IMR-90 (cell line): ENCODE data around the gene EIF1B. TPM values are rescaled to one million over a fixed set of nuclear protein-coding genes. Genes with fewer than 3 reads are reported as not detected.

Experiments used
- ATAC-seq: fragments of 200-7000 bp; cut with Tn5 transposase; 2 replicates; pipeline ENCODE4 v1.9.1; 2020; ENCODE audit warnings: low read depth, mild to moderate bottlenecking, moderate library complexity
- BruUV-seq: library from RNA; stranded (reverse); fragments of 400-500 nt; replicated peaks from 2 replicates; lab custom pipeline; 2021; lab: Mats Ljungman, UMichigan
- CTCF ChIA-PET: fragments of 300-600 bp; formaldehyde crosslinking; extraction: SDS; loops from one replicate; lab custom pipeline; 2021; ENCODE audit warnings: antibody characterized with exemption; lab: Yijun Ruan, JAX
- POLR2A ChIA-PET: fragments of 300-600 bp; sonication (Branson Sonifier 250); formaldehyde crosslinking; loops from one replicate; lab custom pipeline; 2022; ENCODE audit warnings: antibody characterized with exemption; ENCODE audit not compliant: unreplicated experiment; lab: Charles Lee
- DNase-seq: peaks from one replicate; pipeline ENCODE4 v3.0.0; 2013
- H2AFZ ChIP-seq: replicated peaks from 2 replicates; pipeline ENCODE3; 2013; ENCODE audit warnings: low read length, mild to moderate bottlenecking; ENCODE audit not compliant: poor library complexity
- H2AK5ac ChIP-seq: 2 replicates; pipeline ENCODE4 v1.6.1; 2013; ENCODE audit warnings: low read depth, low read length, inconsistent platforms
- H2AK9ac ChIP-seq: replicated peaks from 2 replicates; pipeline ENCODE3; 2013; ENCODE audit warnings: mild to moderate bottlenecking, low read depth, low read length, moderate library complexity; ENCODE audit not compliant: poor library complexity
- H2BK120ac ChIP-seq: 2 replicates; pipeline ENCODE4 v1.6.1; 2013; ENCODE audit warnings: low read depth, low read length, inconsistent platforms
- H2BK15ac ChIP-seq: 3 replicates; pipeline ENCODE4 v1.6.1; 2013; ENCODE audit warnings: low read depth, low read length, inconsistent platforms
- H2BK20ac ChIP-seq: 2 replicates; pipeline ENCODE4 v1.6.1; 2013; ENCODE audit warnings: low read depth, mild to moderate bottlenecking, inconsistent platforms, low read length, moderate library complexity
- H2BK5ac ChIP-seq: 2 replicates; pipeline ENCODE4 v1.6.1; 2013; ENCODE audit warnings: mild to moderate bottlenecking, low read depth, low read length, inconsistent platforms; ENCODE audit not compliant: poor library complexity, severe bottlenecking
- H3K14ac ChIP-seq: replicated peaks from 2 replicates; pipeline ENCODE4 v1.6.1; 2013; ENCODE audit warnings: low read depth, low read length, inconsistent platforms
- H3K18ac ChIP-seq: 2 replicates; pipeline ENCODE4 v1.6.1; 2013; ENCODE audit warnings: low read depth, low read length, control low read depth
- H3K23ac ChIP-seq: 2 replicates; pipeline ENCODE4 v1.6.1; 2013; ENCODE audit warnings: low read depth, low read length, inconsistent platforms
- H3K27ac ChIP-seq: 2 replicates; pipeline ENCODE4 v1.5.1; 2013; ENCODE audit warnings: mild to moderate bottlenecking, control low read depth, low read length; ENCODE audit not compliant: insufficient read depth
- H3K27me3 ChIP-seq: 2 replicates; pipeline ENCODE4 v1.6.1; 2013; ENCODE audit warnings: low read length; ENCODE audit not compliant: control insufficient read depth, insufficient read depth
- H3K36me3 ChIP-seq: 2 replicates; pipeline ENCODE4 v1.6.1; 2013; ENCODE audit warnings: low read length, mixed read lengths; ENCODE audit not compliant: control insufficient read depth, insufficient read depth
- H3K4ac ChIP-seq: 2 replicates; pipeline ENCODE4 v1.6.1; 2013; ENCODE audit warnings: low read depth, low read length, inconsistent platforms
- H3K4me1 ChIP-seq: 2 replicates; pipeline ENCODE4 v1.6.1; 2013; ENCODE audit warnings: low read length, mixed read lengths; ENCODE audit not compliant: control insufficient read depth, insufficient read depth
- H3K4me2 ChIP-seq: 2 replicates; pipeline ENCODE4 v1.6.1; 2013; ENCODE audit warnings: low read depth, mild to moderate bottlenecking, control low read depth, low read length, moderate library complexity
- H3K4me3 ChIP-seq: 2 replicates; pipeline ENCODE4 v1.5.1; 2013; ENCODE audit warnings: low read depth, mild to moderate bottlenecking, control low read depth, low read length, moderate library complexity; ENCODE audit not compliant: insufficient read depth
- H3K56ac ChIP-seq: 2 replicates; pipeline ENCODE4 v1.6.1; 2013; ENCODE audit warnings: low read length, inconsistent platforms; ENCODE audit not compliant: insufficient read depth; ENCODE audit errors: extremely low read depth
- H3K79me1 ChIP-seq, 2 experiments: 2 replicates each; pipeline ENCODE4 v1.6.1; 2013; ENCODE audit warnings: low read length in 2 of 2, inconsistent platforms in 1 of 2, low read depth in 1 of 2
- H3K9ac ChIP-seq: 2 replicates; pipeline ENCODE4 v1.6.1; 2013; ENCODE audit warnings: low read depth, low read length, control low read depth
- H3K9me1 ChIP-seq: 2 replicates; pipeline ENCODE4 v1.6.1; 2013; ENCODE audit warnings: low read length, inconsistent platforms; ENCODE audit not compliant: insufficient read depth
- H3K9me3 ChIP-seq: 2 replicates; pipeline ENCODE4 v1.6.1; 2013; ENCODE audit warnings: low read length; ENCODE audit not compliant: control insufficient read depth, insufficient read depth
- H4K20me1 ChIP-seq: 2 replicates; pipeline ENCODE4 v1.6.1; 2013; ENCODE audit warnings: low read length, inconsistent platforms; ENCODE audit not compliant: insufficient read depth
- H4K5ac ChIP-seq: 2 replicates; pipeline ENCODE4 v1.6.1; 2013; ENCODE audit warnings: mild to moderate bottlenecking, low read depth, low read length, control low read depth
- H4K8ac ChIP-seq, 2 experiments: 2 replicates each; pipeline ENCODE4 v1.6.1; 2013; ENCODE audit warnings: low read depth in 2 of 2, low read length in 2 of 2, control low read depth in 1 of 2, inconsistent platforms in 1 of 2
- H4K91ac ChIP-seq: 2 replicates; pipeline ENCODE4 v1.6.1; 2013; ENCODE audit warnings: low read depth, low read length, inconsistent platforms; ENCODE audit not compliant: insufficient read depth
- CEBPB ChIP-seq: IDR thresholded peaks from 2 replicates; pipeline ENCODE4 v1.6.1; 2012; ENCODE audit warnings: low read depth, low read length, improper control_type of control experiment
- CHD1 ChIP-seq: IDR thresholded peaks from 2 replicates; pipeline ENCODE4 v1.6.1; 2012; ENCODE audit warnings: low read depth, low read length, improper control_type of control experiment
- CTCF ChIP-seq: conservative IDR thresholded peaks from 2 replicates; pipeline ENCODE4 v1.5.1; 2012; ENCODE audit warnings: mild to moderate bottlenecking, low read depth, low read length, improper control_type of control experiment
- FOS ChIP-seq: fragments of 150-350 bp; IDR thresholded peaks from 2 replicates; pipeline ENCODE4 v1.6.1; 2016; ENCODE audit warnings: low read depth, low read length
- MAFK ChIP-seq: IDR thresholded peaks from 2 replicates; pipeline ENCODE4 v1.6.1; 2012; ENCODE audit warnings: low read depth, low read length, improper control_type of control experiment
- MXI1 ChIP-seq: IDR thresholded peaks from 2 replicates; pipeline ENCODE4 v1.6.1; 2012; ENCODE audit warnings: low read depth, mild to moderate bottlenecking, low read length, moderate library complexity, borderline replicate concordance
- NFE2L2 ChIP-seq: fragments of 150-350 bp; IDR thresholded peaks from 2 replicates; pipeline ENCODE4 v1.6.1; 2016; ENCODE audit warnings: low read depth, mild to moderate bottlenecking, low read length
- POLR2A ChIP-seq: IDR thresholded peaks from 2 replicates; pipeline ENCODE4 v1.6.1; 2012; ENCODE audit warnings: mild to moderate bottlenecking, low read depth, low read length
- RAD21 ChIP-seq: IDR thresholded peaks from 2 replicates; pipeline ENCODE4 v1.6.1; 2012; ENCODE audit warnings: low read length, improper control_type of control experiment
- RCOR1 ChIP-seq: IDR thresholded peaks from 2 replicates; pipeline ENCODE4 v1.6.1; 2012; ENCODE audit warnings: mild to moderate bottlenecking, low read length, improper control_type of control experiment; ENCODE audit not compliant: insufficient replicate concordance
- WGBS, 2 experiments: methylation state at CpG; one replicate each; pipeline versions ENCODE4 v1.1.5 to v1.1.7; 2013; ENCODE audit warnings: missing lambda C conversion rate in 2 of 2; ENCODE audit not compliant: insufficient read length in 1 of 2; ENCODE audit errors: extremely low coverage in 2 of 2; 5-methylcytosine and 5-hydroxymethylcytosine counted together
- dilution Hi-C: fragments of 300-500 bp; cut with HindIII; formaldehyde crosslinking; loops from one replicate; pipeline ENCODE4 v1.14.3; 2018; ENCODE audit warnings: low sequenced_read_pairs; ENCODE audit not compliant: unreplicated experiment
- in situ Hi-C: fragments of 300-500 bp; cut with MboI; formaldehyde crosslinking; loops from 3 replicates; pipeline ENCODE4 v1.14.3; 2019; ENCODE audit warnings: low sequenced_read_pairs, inconsistent platforms, mixed read lengths
- intact Hi-C: fragments of 100-400 bp; cut with micrococcal nuclease; formaldehyde crosslinking; loops from 2 replicates; pipeline ENCODE4 v1.10.0; 2022
- polyA plus RNA-seq, 3 experiments: library from polyadenylated mRNA; depleted of rRNA; stranded (reverse); fragments of >200 nt; gene quantifications; 2 replicates each; pipeline ENCODE4 v1.2.3, GENCODE V29; 2012; ENCODE audit warnings: low replicate concordance in 1 of 3
- total RNA-seq: library from RNA; depleted of rRNA; stranded (reverse); fragments of >200 nt; gene quantifications from 2 replicates; pipeline ENCODE4 v1.2.3, GENCODE V29; 2012

Gene EIF1B
- total and polyA plus RNA-seq, 2 of the 4 experiments (the other 2 are of a cell fraction) = 11.3 to 25.9 TPM

GRCh38 chr3:40262331-40262730, 47.2 kb upstream of the EIF1B start (continued):
- TF ChIP-seq CEBPB (no peak), FOS (no peak)

DNA sequence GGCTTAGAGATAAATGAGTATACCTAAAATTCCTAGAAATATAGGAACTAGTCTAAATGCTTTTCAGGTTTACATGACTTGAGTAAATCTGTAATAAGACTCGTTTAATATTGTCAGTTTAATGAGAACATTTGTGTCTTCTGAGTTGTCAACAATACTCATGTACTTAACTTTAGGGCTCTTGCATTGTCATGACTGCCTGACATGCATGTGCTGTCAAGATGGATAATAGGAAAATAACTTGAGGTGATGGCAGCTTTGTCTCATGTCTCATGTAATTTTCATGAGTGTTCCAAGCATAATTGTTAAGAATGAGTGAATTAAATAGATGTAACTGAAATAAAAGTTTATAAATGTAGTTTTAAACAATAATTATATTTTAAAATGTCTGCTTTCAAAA, 45.1 kb upstream of the EIF1B start:
- Histone ChIP-seq H3K4me3 (no peak overlapping the region), H2AFZ (no peak overlapping the region), H3K9me1 (no peaks in the 10 kb centered on the region), H3K4ac (no peak overlapping the region), H2AK9ac (no peak overlapping the region), H2BK5ac (no peak overlapping the region), H3K36me3 (no peaks in the 10 kb centered on the region), H2AK5ac (no peak overlapping the region), H4K20me1 (no peaks in the 10 kb centered on the region), H2BK15ac (no peak overlapping the region), H3K56ac (no peak overlapping the region), H3K9ac (no peak overlapping the region), H4K8ac (no peak overlapping the region), H2BK20ac (no peak overlapping the region), H4K5ac (no peak overlapping the region), H3K14ac (no peak overlapping the region), H3K18ac (no peak overlapping the region), H4K91ac (no peak overlapping the region), H3K79me1 (no peaks in the 10 kb centered on the region), H3K4me1 (no peaks in the 10 kb centered on the region), H3K4me2 (no peak overlapping the region), H3K27ac (no peak overlapping the region), H3K23ac (no peak overlapping the region), H2BK120ac (no peak overlapping the region), H3K9me3 (no peaks in the 10 kb centered on the region), H3K27me3 (no peaks in the 10 kb centered on the region)
- dilution Hi-C loops (no loop called here), intact Hi-C loops (no loop called here), in situ Hi-C loops (no loop called here)
- WGBS, 2 experiments = no CpG with 5 or more reads among the region's 1 CpG
- ChIA-PET POLR2A (no interaction called here), CTCF (no interaction called here)
- TF ChIP-seq POLR2A (no peak), CEBPB (no peak), CHD1 (no peak), RCOR1 (no peak), MAFK (no peak), RAD21 (no peak), NFE2L2 (no peak), MXI1 (no peak), CTCF (no peak)
- BruUV-seq = no TSS peak
- DNase-seq = no peak
- no peak for ATAC-seq
